Hippocampal formation (tissue), 2 donors: ENCODE measurements around the gene MACO1.
"Not testable (repeated sequence)": the region's sequence is repeated elsewhere in the genome, so short reads cannot be mapped to it uniquely, and the experiment has no call there.

Source experiments
- DNase-seq, 2 donors: peaks; one replicate each; lab custom pipeline; 2025; lab: John Stamatoyannopoulos, UW

The MACO1 gene, protein sequence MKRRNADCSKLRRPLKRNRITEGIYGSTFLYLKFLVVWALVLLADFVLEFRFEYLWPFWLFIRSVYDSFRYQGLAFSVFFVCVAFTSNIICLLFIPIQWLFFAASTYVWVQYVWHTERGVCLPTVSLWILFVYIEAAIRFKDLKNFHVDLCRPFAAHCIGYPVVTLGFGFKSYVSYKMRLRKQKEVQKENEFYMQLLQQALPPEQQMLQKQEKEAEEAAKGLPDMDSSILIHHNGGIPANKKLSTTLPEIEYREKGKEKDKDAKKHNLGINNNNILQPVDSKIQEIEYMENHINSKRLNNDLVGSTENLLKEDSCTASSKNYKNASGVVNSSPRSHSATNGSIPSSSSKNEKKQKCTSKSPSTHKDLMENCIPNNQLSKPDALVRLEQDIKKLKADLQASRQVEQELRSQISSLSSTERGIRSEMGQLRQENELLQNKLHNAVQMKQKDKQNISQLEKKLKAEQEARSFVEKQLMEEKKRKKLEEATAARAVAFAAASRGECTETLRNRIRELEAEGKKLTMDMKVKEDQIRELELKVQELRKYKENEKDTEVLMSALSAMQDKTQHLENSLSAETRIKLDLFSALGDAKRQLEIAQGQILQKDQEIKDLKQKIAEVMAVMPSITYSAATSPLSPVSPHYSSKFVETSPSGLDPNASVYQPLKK

DNA sequence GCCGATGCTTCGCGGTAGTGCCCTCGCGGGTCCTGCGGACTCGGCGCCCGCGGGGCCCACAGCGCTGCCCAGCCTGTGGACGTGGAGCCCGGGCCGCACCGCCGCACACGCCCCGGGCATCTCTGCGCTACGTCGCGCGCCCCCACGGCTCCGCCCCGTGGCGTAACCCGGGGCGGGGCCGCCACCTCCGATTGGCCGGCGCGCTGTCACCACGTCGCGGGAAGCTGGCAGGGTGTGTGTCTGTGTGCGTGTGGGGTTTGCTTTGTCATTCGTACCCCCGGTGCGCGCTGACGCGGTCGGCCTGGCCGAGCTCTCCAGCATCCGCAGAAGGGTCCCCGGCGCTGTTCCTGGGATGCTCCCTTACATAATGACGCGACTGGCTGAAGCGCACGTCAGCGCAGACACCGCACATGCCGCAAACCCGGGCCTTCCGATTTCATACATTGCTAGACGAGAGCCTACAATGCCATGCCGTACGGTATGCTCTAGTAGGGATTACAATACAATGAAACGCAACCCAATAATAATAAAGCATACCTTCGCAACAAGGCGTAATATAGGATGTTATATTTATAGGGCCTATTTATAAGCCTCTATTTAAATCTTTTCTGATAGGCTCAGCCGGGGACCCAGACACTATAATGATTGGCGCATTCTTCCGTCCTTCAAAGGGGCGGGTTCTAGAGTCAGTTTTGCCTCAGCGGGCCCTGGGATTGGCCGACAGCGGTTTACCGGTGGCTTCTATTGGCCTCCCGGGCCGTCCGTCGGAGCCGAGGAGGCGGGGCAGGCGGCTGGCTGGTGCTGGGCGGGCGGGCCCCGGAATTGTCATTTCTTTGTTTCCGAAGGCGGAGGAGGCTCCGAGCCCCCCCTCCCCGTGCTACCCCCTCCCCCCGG lies at the start of gene MACO1:
Gene MACO1 (plus strand): TSS at position 825 of the 894 bp plus-strand sequence. CDS start 202 bp downstream, outside the sequence.
- peak; percentile 97 to 99 for DNase-seq

DNA sequence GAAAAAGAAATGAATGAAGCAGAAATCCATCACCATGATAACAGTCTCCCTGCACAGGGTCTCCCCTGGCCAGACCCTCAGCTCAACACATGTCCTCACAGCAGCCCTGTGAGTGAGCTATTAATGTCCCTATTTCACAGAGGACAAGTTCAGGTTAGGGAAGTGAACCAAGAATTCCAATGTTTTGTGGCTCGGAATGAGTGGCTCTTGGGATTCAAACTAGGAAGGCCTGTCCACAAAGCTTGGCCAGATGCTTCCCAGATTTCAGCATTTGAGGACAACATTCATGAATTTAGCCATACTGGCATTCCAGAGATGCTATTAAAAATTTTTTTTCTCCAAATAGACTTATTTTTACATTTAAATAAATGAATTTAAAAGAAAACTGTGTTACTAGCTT lies 48.2 kb upstream of the MACO1 start:
- not testable (repeated sequence) for DNase-seq

DNA sequence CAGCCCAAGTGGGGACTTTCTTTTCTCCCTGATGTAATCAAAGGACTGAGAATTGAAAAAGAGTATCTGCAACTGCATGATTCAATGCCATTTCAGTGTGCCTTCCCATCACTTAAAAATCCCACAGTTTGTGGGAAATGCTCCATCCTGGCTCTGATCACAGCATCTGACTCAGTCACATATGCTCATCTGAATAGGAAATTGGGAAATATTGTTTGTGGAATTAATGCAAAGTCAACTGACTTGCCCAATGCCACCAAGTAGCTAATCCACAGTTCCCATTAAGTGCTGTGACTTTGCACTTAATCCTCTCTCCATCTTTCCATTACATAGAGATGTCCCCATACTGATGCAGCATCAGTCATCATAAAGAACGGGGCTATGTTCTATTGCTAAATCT lies 47.6 kb upstream of the MACO1 start:
- DNase-seq = not testable (repeated sequence)

DNA sequence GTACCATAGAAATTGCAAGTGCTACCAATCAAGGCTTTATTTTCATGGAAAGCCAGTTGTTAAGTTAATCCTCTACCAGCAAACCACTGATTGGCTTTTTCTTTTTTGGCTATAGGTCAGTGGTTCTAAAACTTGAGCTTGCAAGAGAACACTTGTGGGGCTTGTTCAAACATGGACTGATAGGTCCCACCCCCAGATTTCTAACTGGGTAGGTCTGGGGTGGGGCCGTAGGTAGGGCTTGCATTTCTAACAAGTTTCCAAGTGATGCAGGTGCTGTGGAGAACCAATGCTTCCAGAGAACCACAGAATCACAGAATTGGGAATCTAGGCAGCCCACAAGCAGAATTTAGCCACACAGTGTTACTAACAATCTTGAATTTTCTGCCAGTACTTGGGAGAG lies 46.8 kb upstream of the MACO1 start:
- DNase-seq = not testable (repeated sequence)

DNA sequence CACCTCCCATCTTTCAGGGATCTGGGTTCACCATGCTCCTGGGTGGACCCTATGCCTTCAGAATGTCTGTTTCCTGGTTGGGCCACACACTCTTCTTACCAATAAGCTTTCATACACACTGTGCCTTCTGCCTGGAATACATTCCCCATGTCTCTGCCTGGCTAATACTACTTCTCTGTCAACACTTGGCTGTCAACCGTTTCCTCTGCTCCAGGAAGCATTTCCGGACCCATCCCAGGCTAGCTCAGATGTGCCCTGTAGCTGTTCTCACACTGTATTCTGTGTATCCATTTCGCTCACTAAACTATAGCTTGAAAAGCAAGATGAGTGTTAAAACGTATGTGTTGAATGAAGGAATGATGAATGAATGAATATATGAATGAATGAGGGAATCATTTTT lies 43.6 kb upstream of the MACO1 start:
- not testable (repeated sequence) for DNase-seq

DNA sequence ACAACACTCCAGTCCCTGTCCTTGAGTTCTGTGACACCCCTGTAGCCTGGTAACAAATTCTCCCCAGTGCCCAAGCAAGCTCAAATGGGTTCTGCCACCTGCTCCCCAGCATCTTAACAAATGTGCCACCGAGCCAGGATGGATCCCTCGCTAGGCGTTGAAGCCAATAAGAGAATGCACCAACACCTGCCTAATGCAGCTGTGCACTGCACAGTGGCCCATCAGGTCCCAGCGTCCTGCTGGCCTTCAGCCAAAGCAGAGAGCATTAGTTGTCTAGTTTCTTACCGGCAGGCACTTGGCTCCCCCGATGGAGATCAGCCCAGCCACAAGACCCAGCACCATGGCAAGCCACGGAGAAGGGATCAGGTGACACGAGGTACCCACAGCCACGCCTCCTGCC lies 42.0 kb upstream of the MACO1 start:
- not testable (repeated sequence) for DNase-seq

DNA sequence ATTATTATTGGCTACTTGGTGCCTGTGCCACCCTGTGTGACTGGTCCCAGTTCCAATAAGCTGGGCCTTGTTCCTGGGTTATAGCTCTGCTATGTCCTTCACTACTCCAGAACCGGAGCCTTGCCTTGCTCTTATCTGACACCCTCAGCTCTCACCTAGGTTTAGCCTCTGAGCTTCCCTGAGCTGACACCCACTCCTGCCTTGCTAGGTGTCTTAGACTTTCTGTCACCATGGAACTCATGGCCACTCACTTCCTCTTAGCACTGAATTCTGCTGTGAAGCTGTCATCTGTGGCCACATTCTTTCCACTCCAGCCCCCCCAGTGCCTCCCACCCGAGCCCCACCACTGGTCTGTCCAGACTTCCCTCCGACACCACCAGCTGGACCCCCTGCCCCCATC lies 41.0 kb upstream of the MACO1 start:
- not testable (repeated sequence) for DNase-seq

DNA sequence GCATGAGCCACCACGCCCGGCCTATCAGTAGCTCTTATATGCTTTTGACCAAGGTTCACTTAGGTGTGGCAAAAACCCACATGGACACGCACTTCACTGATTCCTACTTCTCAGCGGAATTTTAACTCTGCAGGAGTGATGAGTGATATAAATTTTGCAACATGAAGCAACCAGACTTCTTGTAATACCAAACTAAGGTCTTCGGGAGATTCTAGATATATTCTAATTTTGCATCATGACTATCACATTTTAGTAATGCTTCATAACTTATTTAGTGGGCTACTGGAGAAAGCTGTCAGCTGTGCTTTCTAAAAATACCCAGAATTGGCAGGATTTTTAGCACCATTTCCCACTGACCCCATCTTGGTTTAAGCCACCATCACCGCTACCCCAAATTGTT lies 37.9 kb upstream of the MACO1 start:
- no peak for DNase-seq

DNA sequence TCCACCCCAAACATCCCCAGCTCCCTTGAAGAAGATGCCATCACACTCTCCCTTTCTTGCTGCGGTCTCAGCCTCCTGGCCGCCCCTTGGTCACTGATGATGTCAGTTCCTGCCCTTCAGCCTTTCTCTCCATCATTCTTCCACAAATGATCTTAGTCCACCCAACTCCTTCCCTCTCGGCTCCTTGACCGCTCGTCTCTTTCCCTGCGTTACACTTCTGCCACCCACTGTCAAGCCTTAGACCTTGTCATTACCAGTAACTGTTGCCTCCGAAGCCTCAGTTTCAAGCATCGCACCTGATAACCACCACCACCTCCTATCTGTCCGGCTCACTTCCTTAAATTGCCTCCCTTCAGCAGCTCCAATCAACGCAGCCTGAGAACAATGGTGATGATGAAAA lies 33.1 kb upstream of the MACO1 start:
- DNase-seq = not testable (repeated sequence)

DNA sequence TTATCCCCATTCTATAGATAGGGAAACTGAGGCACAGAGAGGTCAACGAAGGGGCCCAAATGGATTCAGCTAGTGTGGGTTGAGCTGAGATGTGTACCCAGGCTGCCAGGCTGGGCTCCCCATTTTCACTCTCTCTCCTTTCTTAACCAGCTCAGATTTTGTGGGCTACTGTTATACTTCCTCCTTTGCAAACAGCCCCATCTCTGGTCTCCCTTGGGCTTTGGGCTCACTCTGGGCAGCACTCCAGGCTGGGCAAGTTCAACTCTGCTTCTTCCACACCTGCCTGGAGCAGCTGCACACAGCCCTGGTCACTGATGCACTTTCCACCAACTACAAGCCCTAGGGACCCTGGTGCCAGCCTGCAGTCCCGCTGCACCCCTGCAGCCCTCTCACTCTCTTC lies 32.6 kb upstream of the MACO1 start:
- DNase-seq = not testable (repeated sequence)

DNA sequence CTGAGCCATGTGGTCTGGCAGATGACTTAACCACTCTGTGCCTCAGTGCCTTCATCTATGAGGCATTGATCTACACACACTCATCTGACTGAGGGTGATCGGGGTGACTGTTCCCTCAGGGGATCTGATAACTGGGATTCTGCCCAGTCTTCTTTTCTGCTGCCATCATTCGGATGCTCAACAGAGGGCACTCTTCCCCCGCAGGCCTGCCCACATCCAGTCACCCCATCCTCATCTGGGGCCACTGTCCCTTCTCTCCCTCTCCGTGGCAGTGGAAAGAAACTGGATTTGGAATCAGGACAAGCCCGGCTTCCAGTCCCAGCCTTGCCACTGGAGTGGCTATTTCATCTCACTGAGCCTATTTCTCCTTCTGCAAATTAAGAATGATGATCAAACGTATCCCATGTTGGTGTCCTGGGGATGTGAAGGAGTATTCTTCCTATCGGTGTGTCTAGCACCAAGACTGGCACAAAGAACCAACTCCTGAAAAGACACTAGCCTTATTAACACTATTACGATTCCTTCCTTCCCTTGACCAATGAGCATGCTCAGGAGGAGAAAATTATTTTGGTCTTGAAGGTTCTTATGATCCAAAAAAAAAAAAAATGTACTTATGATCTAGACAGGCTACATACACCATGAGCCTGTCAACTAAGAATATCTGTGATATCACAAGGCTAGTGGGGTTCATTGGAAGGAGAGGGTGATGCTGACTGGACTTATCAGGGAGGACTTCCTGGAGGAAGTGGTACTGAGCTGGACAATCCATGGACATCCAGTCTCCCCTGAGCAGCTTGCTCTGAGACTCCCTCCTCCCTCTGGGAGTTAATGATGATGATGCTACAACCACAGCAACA lies 27.5 kb upstream of the MACO1 start:
- DNase-seq = peak in 1 of 2 donors; percentile 23

DNA sequence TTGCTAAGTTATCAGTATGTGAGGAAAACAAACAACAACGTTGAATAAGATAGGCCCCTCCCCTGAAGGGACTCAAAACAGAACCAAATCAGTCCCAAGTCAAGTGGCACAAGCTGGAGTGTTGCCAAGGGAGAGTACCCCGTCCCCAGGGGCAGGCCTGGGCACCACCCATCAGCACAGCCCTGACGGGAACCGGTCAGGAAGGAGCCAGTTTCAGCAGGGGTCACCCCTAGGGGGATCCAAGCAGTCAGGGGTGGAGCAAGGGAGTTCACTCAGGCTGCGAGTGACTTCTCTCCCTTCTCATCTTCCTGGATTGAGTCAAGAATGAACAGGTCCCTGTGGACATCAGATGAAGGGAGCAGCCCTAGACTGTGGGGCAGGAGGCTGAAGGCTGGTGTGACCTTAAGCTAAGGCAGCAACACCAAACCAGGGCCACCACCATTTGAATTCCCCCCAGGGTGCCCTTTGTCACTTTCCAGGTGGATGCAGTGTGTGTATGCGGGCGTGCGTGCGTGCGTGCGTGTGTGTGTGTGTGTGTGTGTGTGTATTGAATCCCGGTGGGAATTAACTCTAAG lies 24.9 kb upstream of the MACO1 start:
- not testable (repeated sequence) for DNase-seq

DNA sequence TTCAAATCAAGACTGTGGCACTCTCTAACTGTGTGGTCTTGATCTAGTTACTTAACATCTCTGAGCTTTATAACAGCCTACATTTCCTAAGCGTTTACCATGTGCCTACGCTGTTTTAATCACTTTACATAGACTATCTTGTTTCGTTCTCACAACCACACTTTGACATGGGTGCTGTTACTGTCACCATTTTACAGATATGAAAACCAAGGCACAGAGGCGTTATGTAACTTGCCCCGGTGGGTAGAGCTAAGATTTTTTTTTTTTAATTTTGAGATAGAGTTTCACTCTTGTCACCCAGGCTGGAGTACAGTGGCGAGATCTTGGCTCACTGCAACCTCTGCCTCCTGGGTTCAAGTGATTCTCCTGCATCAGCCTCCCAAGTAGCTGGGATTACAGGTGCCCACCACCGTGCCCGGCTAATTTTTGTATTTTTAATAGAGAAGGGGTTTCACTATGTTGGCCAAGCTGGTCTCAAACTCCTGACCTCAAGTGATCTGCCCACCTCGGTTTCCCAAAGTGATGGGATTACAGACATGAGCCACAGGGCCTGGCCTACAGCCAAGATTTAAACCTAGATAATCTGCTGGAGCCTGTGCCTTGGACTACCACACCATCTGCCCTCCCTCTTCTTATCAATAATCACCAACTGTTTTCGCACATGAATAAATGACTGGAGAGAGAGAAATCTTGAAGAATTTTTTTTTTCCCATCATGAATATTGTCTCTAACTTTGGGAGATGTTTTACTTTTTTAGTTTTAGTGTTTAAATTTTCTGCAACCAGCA lies 20.9 kb upstream of the MACO1 start:
- not testable (repeated sequence) for DNase-seq

DNA sequence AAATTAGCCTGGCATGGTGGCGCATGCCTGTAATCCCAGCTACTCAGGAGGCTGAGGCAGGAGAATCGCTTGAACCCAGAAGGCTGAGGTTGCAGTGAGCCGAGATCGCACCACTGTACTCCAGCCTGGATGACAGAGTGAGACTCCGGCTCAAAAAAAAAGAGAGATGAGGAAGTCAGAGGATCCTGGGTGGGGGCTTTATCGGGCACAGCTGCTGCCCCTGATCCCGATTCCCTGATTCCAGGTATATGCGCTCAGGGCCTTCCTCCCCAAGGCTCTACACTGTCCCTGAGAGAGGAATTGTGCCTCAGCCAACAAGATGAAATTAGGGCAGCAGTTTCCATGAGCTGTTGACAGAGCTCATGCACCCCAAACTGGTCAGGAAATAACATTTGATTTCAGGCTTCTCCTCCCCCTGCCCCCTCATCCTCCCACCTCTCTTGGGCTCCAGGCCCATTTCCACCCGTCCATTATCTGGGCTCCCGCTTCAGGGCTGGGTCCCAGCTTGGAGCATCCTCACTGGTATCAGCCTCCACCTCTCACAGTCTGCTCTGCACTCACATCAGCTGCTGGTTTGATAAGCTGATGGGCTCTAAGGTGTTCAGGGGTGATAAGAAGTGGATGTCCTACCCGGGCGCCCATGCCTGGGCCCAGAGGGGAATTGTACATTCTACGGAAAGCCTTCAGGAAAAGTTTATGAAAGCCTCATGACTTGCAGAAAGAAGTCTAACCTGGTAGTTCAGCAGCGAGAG lies 17.6 kb upstream of the MACO1 start:
- DNase-seq = not testable (repeated sequence)

DNA sequence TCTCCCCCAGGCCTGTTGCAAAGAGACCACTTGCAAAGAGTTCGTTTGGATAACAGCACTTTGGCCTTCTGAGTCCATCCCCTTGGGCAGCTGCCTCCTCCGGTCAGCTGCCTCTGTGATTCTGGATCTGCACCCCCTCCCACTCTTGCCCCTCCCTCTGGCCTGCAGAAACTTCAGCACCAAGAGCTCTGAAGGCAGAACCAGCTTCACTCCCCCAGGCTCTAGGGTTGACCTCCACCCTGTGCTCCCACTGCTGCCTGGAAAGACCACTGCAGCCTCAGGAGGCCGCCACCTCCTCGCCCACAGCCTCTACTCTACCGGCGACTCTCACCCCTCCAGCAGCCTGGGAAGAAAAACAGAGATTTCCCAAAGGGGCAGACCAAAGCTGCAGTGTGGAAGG lies 16.5 kb upstream of the MACO1 start:
- DNase-seq = not testable (repeated sequence)

DNA sequence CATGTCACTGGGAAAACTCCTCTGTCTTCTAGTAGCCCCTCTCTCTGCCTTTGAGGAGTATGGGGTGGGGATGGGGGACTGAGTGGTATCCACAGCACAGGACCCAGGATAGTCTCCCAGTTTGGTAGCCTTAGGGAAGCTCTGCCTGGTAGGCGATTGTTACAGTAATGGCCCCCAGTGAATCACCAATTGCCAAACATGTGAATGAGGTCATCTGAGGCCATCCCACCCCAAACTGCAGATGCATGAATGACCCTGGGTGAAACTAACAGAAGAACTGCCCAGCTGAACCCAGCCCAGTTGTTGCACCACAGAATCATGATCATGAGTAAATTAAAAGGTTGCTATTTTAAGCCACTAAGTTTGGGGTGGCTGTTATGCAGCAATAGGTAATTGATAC lies 16.1 kb upstream of the MACO1 start:
- not testable (repeated sequence) for DNase-seq

DNA sequence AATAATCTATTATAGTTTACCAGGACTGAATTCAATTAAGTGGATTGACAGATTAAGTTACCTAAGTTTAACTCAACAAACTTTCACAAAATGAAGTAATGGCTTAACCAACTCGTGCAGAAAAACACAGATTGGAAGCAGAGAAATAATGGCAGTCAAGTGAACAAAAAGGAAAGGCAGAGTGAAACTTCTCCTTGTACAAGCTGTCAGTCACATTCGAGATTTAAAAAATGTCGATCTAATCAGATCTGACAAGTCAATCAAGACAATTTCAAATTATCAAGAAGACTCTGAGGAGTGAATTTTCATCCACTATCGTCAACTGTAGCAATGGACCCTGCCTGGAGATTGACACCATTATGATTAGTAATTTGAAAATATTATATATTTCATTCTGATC lies 13.4 kb upstream of the MACO1 start:
- DNase-seq = not testable (repeated sequence)

DNA sequence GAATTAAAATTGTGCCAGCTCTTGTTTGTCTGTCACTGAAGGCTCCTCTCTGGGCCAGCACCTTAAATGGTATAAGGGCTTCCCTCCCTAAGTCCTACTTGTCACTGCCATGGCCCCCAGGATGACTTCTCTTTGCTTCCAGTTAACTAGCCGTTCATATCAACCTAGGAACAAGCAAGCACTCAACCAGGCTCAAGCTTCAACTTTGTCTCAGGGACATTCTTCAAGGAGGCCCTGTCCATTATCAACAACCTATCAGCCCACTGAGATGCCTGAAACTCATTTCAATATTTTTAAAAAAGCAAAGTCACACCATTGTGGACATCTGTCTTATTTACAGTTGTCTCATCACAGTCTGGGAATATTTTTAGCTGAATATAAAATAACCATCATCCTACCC lies 11.4 kb upstream of the MACO1 start:
- not testable (repeated sequence) for DNase-seq

DNA sequence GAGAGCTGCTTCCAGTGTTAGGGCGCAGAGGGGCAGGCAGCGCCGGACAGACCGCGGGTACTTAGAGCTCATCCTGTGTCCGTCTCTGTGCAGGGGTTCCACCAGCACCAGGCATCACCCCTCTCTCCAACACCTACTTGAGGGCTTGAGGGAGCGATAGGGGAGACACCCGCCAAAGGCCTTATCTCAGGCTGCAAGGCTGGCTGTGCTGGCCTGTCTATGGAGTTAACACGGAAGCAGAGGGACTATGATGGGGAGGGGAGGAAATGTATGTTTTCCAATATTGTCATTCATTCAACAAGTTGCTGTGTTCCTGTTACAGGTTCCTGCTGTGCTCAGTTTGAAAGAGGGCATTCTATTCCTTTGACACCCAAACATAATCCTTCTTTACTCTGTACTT lies 10.0 kb upstream of the MACO1 start, which contains the start of gene RHCE:
Gene RHCE (minus strand): TSS at position 111 of the 400 bp plus-strand sequence. CDS start 39 bp downstream, at position 72.
- DNase-seq = not testable (repeated sequence)
